ENCODE data around the gene GPR108.

GRCh38 chr19:6738787-6739389, 1.5 kb upstream of the GPR108 start:
- no peak for TF ChIP-seq POLR2A (IDR thresholded peaks at IDR 0.05)
- TF ChIP-seq CTCF (IDR thresholded peaks at IDR 0.05): no peak
